Measurements from ENCODE around the gene MS4A4A.
"Not testable (repeated sequence)": the region's sequence is repeated elsewhere in the genome, so short reads cannot be mapped to it uniquely, and the experiment has no call there.

The MS4A4A gene

GRCh38 chr11:60301884-60302283 is 21.4 kb downstream of the MS4A4A start:
- DNase-seq = not testable (repeated sequence)

GRCh38 chr11:60303661-60304060 is 23.2 kb downstream of the MS4A4A start:
- no peak for DNase-seq

GRCh38 chr11:60305906-60306619 is 25.6 kb downstream of the MS4A4A start:
- no peak for DNase-seq

- no peak for DNase-seq
Measured at GRCh38 chr11:60307507-60308195, 27.2 kb downstream of the MS4A4A start.

GRCh38 chr11:60310407-60310998 is 30.0 kb downstream of the MS4A4A start:
- peak in 13 of 58 donors; percentile 1 to 50 (median 8) for DNase-seq

GRCh38 chr11:60314635-60315321 is 34.3 kb downstream of the MS4A4A start:
- no peak for DNase-seq

- no peak for DNase-seq
Measured at GRCh38 chr11:60315871-60316270, 35.4 kb downstream of the MS4A4A start.

- DNase-seq = no peak
Measured at GRCh38 chr11:60316317-60316716, 35.9 kb downstream of the MS4A4A start.

- no peak for DNase-seq
Measured at GRCh38 chr11:60318726-60319125, 38.3 kb downstream of the MS4A4A start.

GRCh38 chr11:60321051-60321450 is 40.6 kb downstream of the MS4A4A start:
- DNase-seq = no peak

GRCh38 chr11:60326955-60327354 is 46.5 kb downstream of the MS4A4A start, which contains the start of gene MS4A6E:
Gene MS4A6E (plus strand): TSS chr11:60327255. CDS start chr11:60334896, 7,641 bp downstream.
- DNase-seq = no peak

- DNase-seq = no peak
Measured at GRCh38 chr11:60328460-60328859, 48.0 kb downstream of the MS4A4A start.

- no peak for DNase-seq
Measured at GRCh38 chr11:60332846-60333245, 52.4 kb downstream of the MS4A4A start.

GRCh38 chr11:60334005-60334620 is 53.6 kb downstream of the MS4A4A start:
- peak in 19 of 58 donors; percentile 0 to 50 (median 10) for DNase-seq

GRCh38 chr11:60336767-60337391 is 56.4 kb downstream of the MS4A4A start:
- DNase-seq = no peak

- DNase-seq = no peak
Measured at GRCh38 chr11:60338053-60338452, 57.6 kb downstream of the MS4A4A start.

- DNase-seq = no peak
Measured at GRCh38 chr11:60339356-60339755, 58.9 kb downstream of the MS4A4A start.

GRCh38 chr11:60343094-60343704 is 62.7 kb downstream of the MS4A4A start:
- no peak for DNase-seq

GRCh38 chr11:60344146-60344545 is 63.7 kb downstream of the MS4A4A start:
- DNase-seq = no peak

GRCh38 chr11:60345489-60345888 is 65.0 kb downstream of the MS4A4A start:
- peak in 7 of 58 donors; percentile 1 to 31 (median 3) for DNase-seq

All from anterior cingulate cortex (tissue), 58 donors.